Hepatocyte (in vitro differentiated cells): ENCODE measurements around the gene ASB6.

Experiments
- CTCF ChIP-seq: fragments of 200-600 bp; sonication (generic); IDR thresholded peaks from 2 replicates; pipeline ENCODE4 v1.5.1; 2016; ENCODE audit warnings: antibody characterized with exemption, mild to moderate bottlenecking; ENCODE audit not compliant: poor library complexity
- EZH2phosphoT487 ChIP-seq: fragments of 200-600 bp; sonication (generic); IDR thresholded peaks from one replicate; pipeline ENCODE4 v1.6.1; 2018; ENCODE audit warnings: antibody characterized with exemption, mild to moderate bottlenecking, low read depth, moderate library complexity; ENCODE audit not compliant: unreplicated experiment, severe bottlenecking

DNA sequence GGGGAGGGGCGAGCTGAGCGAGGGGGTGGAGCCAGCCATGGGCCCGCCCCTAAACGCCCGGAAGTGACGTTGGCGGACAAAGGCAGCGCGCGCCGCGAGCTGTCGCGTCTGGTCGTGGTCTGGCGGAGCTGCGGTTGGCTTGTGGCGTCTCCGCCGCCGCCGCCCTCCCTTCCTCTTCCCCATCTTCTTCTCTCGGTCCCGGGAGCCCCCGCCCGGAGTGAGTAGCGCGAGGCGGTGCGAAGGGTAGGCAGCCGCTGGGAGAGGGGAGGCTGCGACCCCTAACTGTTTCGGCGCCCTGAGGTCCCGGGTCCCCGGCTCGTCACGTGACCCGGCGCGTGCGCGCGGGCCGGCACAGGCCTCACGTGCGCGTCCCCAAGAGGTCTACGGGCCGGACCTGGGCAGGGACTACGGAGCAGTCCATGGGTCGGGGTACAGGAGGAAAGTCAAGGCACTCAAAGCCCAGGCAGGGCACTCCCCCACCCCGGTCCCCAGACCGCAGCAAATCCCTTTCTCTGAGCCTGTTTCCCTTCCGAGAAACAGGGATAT lies 15.8 kb downstream of the ASB6 start, which contains the start of gene NTMT1:
- TF ChIP-seq EZH2phosphoT487 (no peak), CTCF (no peak)
